SK-N-SH (cell line): ENCODE data around the gene ZKSCAN5. TPM values are rescaled to one million over a fixed set of nuclear protein-coding genes. Genes with fewer than 3 reads are reported as not detected.

ENCODE experiments used
- CTCF ChIA-PET: fragments of 300-600, 350-600 bp; formaldehyde crosslinking; extraction: SDS; loops from one replicate; lab custom pipeline; 2021; lab: Yijun Ruan, JAX
- POLR2A ChIA-PET: fragments of 350-600 bp; sonication (Branson Sonifier 250); formaldehyde crosslinking; extraction: SDS; loops from one replicate; lab custom pipeline; 2020; ENCODE audit warnings: antibody characterized with exemption, inconsistent platforms; lab: Yijun Ruan, JAX
- DNase-seq: peaks from one replicate; pipeline ENCODE4 v3.0.0; 2012
- H2AFZ ChIP-seq: fragments of 200-600 bp; sonication (generic); 2 replicates; pipeline ENCODE4 v1.8.1; 2016; ENCODE audit warnings: antibody characterized with exemption, mild to moderate bottlenecking, low read depth
- H3F3A ChIP-seq: fragments of 200-600 bp; sonication (generic); replicated peaks from 2 replicates; pipeline ENCODE3; 2016; ENCODE audit warnings: antibody characterized with exemption, mild to moderate bottlenecking; ENCODE audit not compliant: insufficient read depth
- H3K27ac ChIP-seq, 2 experiments: fragments of 200-500 bp in 1 of 2; fragments of 200-600 bp in 1 of 2; sonication (Bioruptor generic) in 1 of 2; sonication (generic), shearing (Covaris generic) in 1 of 2; 2 replicates each; pipeline versions ENCODE4 v1.5.1 to v1.6.1; 2014 to 2016; ENCODE audit warnings: low read depth in 2 of 2, inconsistent platforms in 1 of 2, low read length in 1 of 2, mild to moderate bottlenecking in 1 of 2, mixed read lengths in 1 of 2
- H3K27me3 ChIP-seq: fragments of 200-600 bp; sonication (generic), shearing (Covaris generic); 2 replicates; pipeline ENCODE4 v1.6.1; 2016; ENCODE audit warnings: mixed run types; ENCODE audit not compliant: insufficient read depth
- H3K36me3 ChIP-seq, 2 experiments: fragments of 200-500 bp in 1 of 2; fragments of 200-600 bp in 1 of 2; sonication (Bioruptor generic) in 1 of 2; sonication (generic) in 1 of 2; replicated peaks in 1 of 2; 2 replicates each; pipeline versions ENCODE3 to v1.5.1; 2014 to 2016; ENCODE audit warnings: low read length in 1 of 2, mild to moderate bottlenecking in 1 of 2; ENCODE audit not compliant: insufficient read depth in 2 of 2, control insufficient read depth in 1 of 2
- H3K4me1 ChIP-seq, 2 experiments: fragments of 200-500 bp in 1 of 2; fragments of 200-600 bp in 1 of 2; sonication (Bioruptor generic) in 1 of 2; sonication (generic), shearing (Covaris generic) in 1 of 2; 2 replicates each; pipeline versions ENCODE4 v1.5.1 to v1.6.1; 2014 to 2016; ENCODE audit warnings: low read depth in 1 of 2, low read length in 1 of 2, mixed run types in 1 of 2; ENCODE audit not compliant: insufficient read depth in 2 of 2, control insufficient read depth in 1 of 2
- H3K4me2 ChIP-seq: fragments of 200-600 bp; sonication (generic), shearing (Covaris generic); 2 replicates; pipeline ENCODE4 v1.6.1; 2017; ENCODE audit warnings: mixed run types
- H3K4me3 ChIP-seq, 2 experiments: fragments of 200-500 bp in 1 of 2; fragments of 200-600 bp in 1 of 2; sonication (Bioruptor generic) in 1 of 2; sonication (generic), shearing (Covaris generic) in 1 of 2; 2 replicates each; pipeline versions ENCODE4 v1.5.1 to v1.8.1; 2014 to 2016; ENCODE audit warnings: low read depth in 2 of 2, inconsistent platforms in 1 of 2, low read length in 1 of 2, mild to moderate bottlenecking in 1 of 2, mixed read lengths in 1 of 2, moderate library complexity in 1 of 2
- H3K79me2 ChIP-seq: fragments of 200-600 bp; sonication (generic); 2 replicates; pipeline ENCODE4 v1.8.1; 2017; ENCODE audit warnings: mild to moderate bottlenecking; ENCODE audit not compliant: insufficient read depth
- H3K9ac ChIP-seq: fragments of 200-600 bp; sonication (generic); 2 replicates; pipeline ENCODE4 v1.6.1; 2017; ENCODE audit warnings: mixed run types
- H3K9me2 ChIP-seq: fragments of 200-600 bp; sonication (generic); 2 replicates; pipeline ENCODE4 v1.6.1; 2017; ENCODE audit warnings: mixed run types
- H3K9me3 ChIP-seq: fragments of 200-600 bp; sonication (generic); 2 replicates; pipeline ENCODE4 v1.6.1; 2017; ENCODE audit warnings: mixed run types, mild to moderate bottlenecking, moderate library complexity
- H4K20me1 ChIP-seq: fragments of 200-600 bp; sonication (generic); 2 replicates; pipeline ENCODE4 v1.6.1; 2017; ENCODE audit warnings: mild to moderate bottlenecking, mixed run types; ENCODE audit not compliant: insufficient read depth
- EZH2phosphoT487 ChIP-seq: fragments of 200-600 bp; sonication (generic); IDR thresholded peaks from 2 replicates; pipeline ENCODE4 v1.6.1; 2017; ENCODE audit warnings: low read depth, mixed run types, mild to moderate bottlenecking, antibody characterized with exemption, moderate library complexity, borderline replicate concordance
- FOSL2 ChIP-seq: IDR thresholded peaks from 2 replicates; pipeline ENCODE4 v1.4.0; 2012; ENCODE audit warnings: low read depth, mild to moderate bottlenecking, moderate library complexity, borderline replicate concordance
- FOXJ3 ChIP-seq: sonication (generic); formaldehyde crosslinking; IDR thresholded peaks from 2 replicates; pipeline ENCODE4 v1.5.1; 2020; ENCODE audit warnings: mild to moderate bottlenecking, missing genetic modification reagents
- PBX3 ChIP-seq: IDR thresholded peaks from 2 replicates; pipeline ENCODE4; 2012
- REST ChIP-seq: IDR thresholded peaks from 2 replicates; pipeline ENCODE4 v1.6.1; 2012; ENCODE audit warnings: mild to moderate bottlenecking, low read depth, low read length, moderate library complexity
- TAF1 ChIP-seq: IDR thresholded peaks from 2 replicates; pipeline ENCODE4 v1.6.1; 2012; ENCODE audit warnings: low read depth, mild to moderate bottlenecking, low read length, moderate library complexity, borderline replicate concordance
- USF2 ChIP-seq: fragments of 150-350 bp; IDR thresholded peaks from 2 replicates; pipeline ENCODE4 v1.6.1; 2017; ENCODE audit warnings: antibody characterized with exemption, low read length, low read depth, borderline replicate concordance
- WGBS: methylation state at CpG from one replicate; pipeline ENCODE4 v1.1.6; 2017; ENCODE audit warnings: low lambda C conversion rate; 5-methylcytosine and 5-hydroxymethylcytosine counted together
- polyA plus RNA-seq, 3 experiments: library from polyadenylated mRNA; depleted of rRNA; stranded (reverse); fragments of >200 nt; gene quantifications; 2 replicates each; pipeline ENCODE4 v1.2.3, GENCODE V29; 2012

The ZKSCAN5 gene
- polyA plus RNA-seq, 1 of the 3 experiments (the other 2 are of a cell fraction), result 7.5 TPM

GRCh38 chr7:99557940-99558305 lies 53.5 kb downstream of the ZKSCAN5 start:
- H3K36me3 ChIP-seq, result peaks cover 56% of the 10 kb centered on the region in 2 experiments
- H3K4me1 ChIP-seq, result peaks cover 20 to 30% of the 10 kb centered on the region in 2 experiments
- H3K9me3 ChIP-seq, result no peaks in the 10 kb centered on the region
- H3K27ac ChIP-seq, result peak overlapping the region; percentile 97 to 99
- H3K79me2 ChIP-seq, result peaks cover 76% of the 10 kb centered on the region
- H3K9me2 ChIP-seq, result no peaks in the 10 kb centered on the region
- H3K9ac ChIP-seq, result peak overlapping the region; percentile 99
- POLR2A ChIA-PET, result interaction anchor here (0.6 to 2.6 kb wide), 12 partner anchors 9 to 871 kb away, joined by 3 to 23 read pairs (median 6); partner anchors contain the start of genes BUD31, PDAP1, ZCWPW1 and ZKSCAN5
- no peak for DNase-seq
- no peaks in the 10 kb centered on the region for H4K20me1 ChIP-seq
- 1% methylated on average over 17 of the region's 17 CpGs for WGBS
- peak overlapping the region; percentile 88 to 98 for H3K4me3 ChIP-seq
- H3K27me3 ChIP-seq, result no peaks in the 10 kb centered on the region
- CTCF ChIA-PET, result interaction anchor here (1.0 to 2.7 kb wide), 4 partner anchors 14 to 67 kb away, joined by 3 to 13 read pairs (median 8); partner anchors contain the start of gene ZSCAN25
- peaks cover 50% of the 10 kb centered on the region for H3F3A ChIP-seq
- no peak for TF ChIP-seq TAF1
- no peak for TF ChIP-seq EZH2phosphoT487
- TF ChIP-seq PBX3, result no peak
- no peak for TF ChIP-seq FOXJ3 (CRISPR knock-in tag)
- no peak for TF ChIP-seq USF2
- TF ChIP-seq FOSL2, result no peak
- TF ChIP-seq REST, result 0 out of 2 replicates have a peak, but pooled peaks have one; percentile 1
- peak overlapping the region; percentile 90 for H2AFZ ChIP-seq
- H3K4me2 ChIP-seq, result peak overlapping the region; percentile 89
